HL-60 (cell line): ENCODE data around the gene OTOF.

ENCODE experiments used
- CTCF ChIP-seq: IDR thresholded peaks from one replicate; pipeline ENCODE4 v1.5.1; 2011; ENCODE audit warnings: low read length, control low read depth, inconsistent platforms; ENCODE audit not compliant: insufficient read depth
- GABPA ChIP-seq: IDR thresholded peaks from 2 replicates; pipeline ENCODE4 v1.6.1; 2012; ENCODE audit warnings: low read depth
- POLR2AphosphoS5 ChIP-seq: IDR thresholded peaks from 2 replicates; pipeline ENCODE4 v1.6.1; 2012; ENCODE audit warnings: low read depth
- SPI1 ChIP-seq: IDR thresholded peaks from 2 replicates; pipeline ENCODE4 v1.6.1; 2012; ENCODE audit warnings: low read depth, mild to moderate bottlenecking, borderline replicate concordance
- TF ChIP-seq, protein P1 (sequence below): IDR thresholded peaks from 2 replicates; pipeline ENCODE4 v1.6.1; 2012; ENCODE audit warnings: low read depth; ENCODE audit not compliant: insufficient replicate concordance

- TF ChIP-seq CTCF (no peak), POLR2AphosphoS5 (no peak), GABPA (no peak), SPI1 (no peak)
- TF ChIP-seq, protein P1, sequence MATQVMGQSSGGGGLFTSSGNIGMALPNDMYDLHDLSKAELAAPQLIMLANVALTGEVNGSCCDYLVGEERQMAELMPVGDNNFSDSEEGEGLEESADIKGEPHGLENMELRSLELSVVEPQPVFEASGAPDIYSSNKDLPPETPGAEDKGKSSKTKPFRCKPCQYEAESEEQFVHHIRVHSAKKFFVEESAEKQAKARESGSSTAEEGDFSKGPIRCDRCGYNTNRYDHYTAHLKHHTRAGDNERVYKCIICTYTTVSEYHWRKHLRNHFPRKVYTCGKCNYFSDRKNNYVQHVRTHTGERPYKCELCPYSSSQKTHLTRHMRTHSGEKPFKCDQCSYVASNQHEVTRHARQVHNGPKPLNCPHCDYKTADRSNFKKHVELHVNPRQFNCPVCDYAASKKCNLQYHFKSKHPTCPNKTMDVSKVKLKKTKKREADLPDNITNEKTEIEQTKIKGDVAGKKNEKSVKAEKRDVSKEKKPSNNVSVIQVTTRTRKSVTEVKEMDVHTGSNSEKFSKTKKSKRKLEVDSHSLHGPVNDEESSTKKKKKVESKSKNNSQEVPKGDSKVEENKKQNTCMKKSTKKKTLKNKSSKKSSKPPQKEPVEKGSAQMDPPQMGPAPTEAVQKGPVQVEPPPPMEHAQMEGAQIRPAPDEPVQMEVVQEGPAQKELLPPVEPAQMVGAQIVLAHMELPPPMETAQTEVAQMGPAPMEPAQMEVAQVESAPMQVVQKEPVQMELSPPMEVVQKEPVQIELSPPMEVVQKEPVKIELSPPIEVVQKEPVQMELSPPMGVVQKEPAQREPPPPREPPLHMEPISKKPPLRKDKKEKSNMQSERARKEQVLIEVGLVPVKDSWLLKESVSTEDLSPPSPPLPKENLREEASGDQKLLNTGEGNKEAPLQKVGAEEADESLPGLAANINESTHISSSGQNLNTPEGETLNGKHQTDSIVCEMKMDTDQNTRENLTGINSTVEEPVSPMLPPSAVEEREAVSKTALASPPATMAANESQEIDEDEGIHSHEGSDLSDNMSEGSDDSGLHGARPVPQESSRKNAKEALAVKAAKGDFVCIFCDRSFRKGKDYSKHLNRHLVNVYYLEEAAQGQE = no peak
Measured at GRCh38 chr2:26457695-26458364, 20.1 kb downstream of the OTOF start.
